T-helper 17 cell (primary cell): ENCODE data around the gene TASP1. TPM values are rescaled to one million over a fixed set of nuclear protein-coding genes. Genes with fewer than 3 reads are reported as not detected.
"Not testable (repeated sequence)": the region's sequence is repeated elsewhere in the genome, so short reads cannot be mapped to it uniquely, and the experiment has no call there.

ENCODE experiments used
- ATAC-seq: fragments of 150-1000 bp; cut with Tn5 transposase; 2 replicates; pipeline ENCODE4 v1.10.0; 2021; ENCODE audit warnings: mild to moderate bottlenecking, moderate library complexity
- DNase-seq, 3 donors: peaks; one replicate each; pipeline versions ENCODE4 v3.0.0 to v3.0.0-alpha.2; 2020 to 2021
- H3K9me3 ChIP-seq: one replicate; pipeline ENCODE4 v1.7.0; 2013; ENCODE audit warnings: low read length, mild to moderate bottlenecking; ENCODE audit not compliant: control insufficient read depth, poor library complexity, severe bottlenecking
- H3K27ac Mint-ChIP-seq: one replicate; pipeline ENCODE4 v1.8.0; 2022; ENCODE audit warnings: mild to moderate bottlenecking, moderate library complexity, mixed read lengths
- H3K27me3 Mint-ChIP-seq: one replicate; pipeline ENCODE4 v1.8.0; 2022; ENCODE audit warnings: mixed read lengths
- H3K36me3 Mint-ChIP-seq: one replicate; pipeline ENCODE4 v1.8.0; 2022; ENCODE audit warnings: low read depth, mixed read lengths
- H3K4me1 Mint-ChIP-seq: one replicate; pipeline ENCODE4 v1.8.0; 2022; ENCODE audit warnings: mild to moderate bottlenecking, mixed read lengths
- H3K4me3 Mint-ChIP-seq: one replicate; pipeline ENCODE4 v1.8.0; 2022; ENCODE audit warnings: mild to moderate bottlenecking, moderate library complexity, mixed read lengths
- total RNA-seq, 4 donors: library from RNA in 2 of 4; stranded (reverse) in 2 of 4; gene quantifications; one replicate each; pipeline ENCODE4 v1.2.3 and lab custom pipeline; 2022 to 2026

The TASP1 gene
- total RNA-seq, 2 donors from 2014 or later, result 14.0 to 15.0 TPM

- no peak overlapping the region for H3K4me3 Mint-ChIP-seq
- DNase-seq (no peak), ATAC-seq (no peak)
- no peaks in the 10 kb centered on the region for H3K27me3 Mint-ChIP-seq
- no peaks in the 10 kb centered on the region for H3K4me1 Mint-ChIP-seq
- H3K27ac Mint-ChIP-seq, result no peak overlapping the region
- no peaks in the 10 kb centered on the region for H3K9me3 ChIP-seq
- H3K36me3 Mint-ChIP-seq, result peaks cover 2% of the 10 kb centered on the region
Observed at GRCh38 chr20:13402986-13403385, 235.7 kb downstream of the TASP1 start.

- Mint-ChIP-seq H3K27ac (no peak overlapping the region), H3K36me3 (peaks cover 3% of the 10 kb centered on the region), H3K4me1 (no peaks in the 10 kb centered on the region), H3K4me3 (no peak overlapping the region), H3K27me3 (no peaks in the 10 kb centered on the region)
- DNase-seq (no peak), ATAC-seq (no peak)
- H3K9me3 ChIP-seq, result no peaks in the 10 kb centered on the region
Observed at GRCh38 chr20:13402171-13402760, 236.5 kb downstream of the TASP1 start.

GRCh38 chr20:13401596-13401995 lies 237.1 kb downstream of the TASP1 start:
- DNase-seq (no peak), ATAC-seq (no peak)
- no peak overlapping the region for H3K4me3 Mint-ChIP-seq
- H3K27me3 Mint-ChIP-seq, result no peaks in the 10 kb centered on the region
- no peaks in the 10 kb centered on the region for H3K9me3 ChIP-seq
- no peak overlapping the region for H3K27ac Mint-ChIP-seq
- H3K4me1 Mint-ChIP-seq, result no peaks in the 10 kb centered on the region
- H3K36me3 Mint-ChIP-seq, result peaks cover 3% of the 10 kb centered on the region

GRCh38 chr20:13400453-13400852 lies 238.3 kb downstream of the TASP1 start:
- DNase-seq (no peak), ATAC-seq (no peak)
- Mint-ChIP-seq H3K27ac (no peak overlapping the region), H3K27me3 (no peaks in the 10 kb centered on the region), H3K4me3 (no peak overlapping the region), H3K36me3 (peaks cover 3% of the 10 kb centered on the region), H3K4me1 (no peaks in the 10 kb centered on the region)
- H3K9me3 ChIP-seq, result no peaks in the 10 kb centered on the region

DNA sequence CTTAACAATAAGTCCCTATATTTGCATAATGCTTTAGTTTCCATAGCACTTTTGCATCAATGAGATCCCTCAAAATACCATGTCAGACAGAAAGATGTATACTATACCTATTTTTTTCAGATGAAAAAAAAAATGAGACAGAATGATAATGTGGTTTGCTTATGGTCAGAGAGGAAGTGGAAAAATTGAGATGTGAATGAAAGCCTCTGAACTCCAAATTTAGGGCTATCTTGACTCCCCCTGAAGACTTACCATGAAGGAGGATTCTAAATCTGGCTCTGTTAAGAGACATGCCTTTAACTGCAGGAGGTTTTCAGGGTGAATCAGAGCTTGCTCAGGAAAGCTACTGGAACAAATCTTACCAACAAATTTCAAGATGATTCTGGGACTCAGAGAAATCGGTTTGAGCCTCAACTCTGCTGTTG lies 241.4 kb downstream of the TASP1 start:
- H3K27ac Mint-ChIP-seq, result no peak overlapping the region

DNA sequence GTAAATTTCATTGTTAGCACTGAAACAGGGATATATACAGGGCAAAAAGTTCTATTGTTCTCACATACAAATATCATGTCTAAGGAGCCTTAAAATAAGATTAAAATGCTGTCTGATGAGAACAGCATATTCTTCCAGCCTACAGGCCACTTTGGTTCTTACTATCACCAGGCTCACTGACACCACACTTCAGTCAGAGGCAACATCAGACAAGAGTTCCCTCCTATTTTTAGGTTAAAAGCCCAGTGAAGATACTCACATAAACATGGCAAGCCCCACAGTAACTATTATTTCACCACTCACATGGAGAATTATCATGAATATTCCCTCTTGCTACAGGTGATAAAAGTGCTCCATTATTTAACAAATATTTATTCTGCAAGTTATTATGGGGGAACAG lies 241.9 kb downstream of the TASP1 start:
- no peaks in the 10 kb centered on the region for H3K4me1 Mint-ChIP-seq
- peaks cover 3% of the 10 kb centered on the region for H3K36me3 Mint-ChIP-seq
- H3K4me3 Mint-ChIP-seq, result no peak overlapping the region
- DNase-seq, result no peak
- H3K27ac Mint-ChIP-seq, result no peak overlapping the region
- H3K27me3 Mint-ChIP-seq, result no peaks in the 10 kb centered on the region
- no peak for ATAC-seq
- H3K9me3 ChIP-seq, result no peaks in the 10 kb centered on the region

More for the DNA sequence above, 241.4 kb downstream of the TASP1 start:
- Mint-ChIP-seq H3K4me3 (no peak overlapping the region), H3K4me1 (no peaks in the 10 kb centered on the region), H3K27me3 (no peaks in the 10 kb centered on the region), H3K36me3 (peaks cover 3% of the 10 kb centered on the region)
- DNase-seq, result no peak
- no peak for ATAC-seq
- H3K9me3 ChIP-seq, result no peaks in the 10 kb centered on the region

DNA sequence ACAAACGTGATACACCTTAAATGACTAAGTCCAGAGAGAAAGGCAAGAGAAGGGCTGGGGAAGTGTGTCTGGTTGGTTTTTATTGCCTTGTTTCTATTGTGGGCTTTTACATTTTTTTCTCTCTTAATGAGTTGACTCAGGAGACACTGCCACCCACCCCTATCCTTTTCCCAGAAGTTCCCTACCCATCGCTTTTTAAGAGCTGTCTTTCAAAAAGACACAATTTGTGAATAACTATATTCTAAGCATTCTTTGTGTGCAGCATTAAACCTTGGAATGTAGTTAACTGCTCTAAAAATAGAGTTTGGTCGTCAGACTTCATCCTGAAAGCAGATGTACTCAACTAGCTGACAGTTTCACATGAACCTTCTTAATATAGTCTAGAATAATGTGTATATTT lies 242.7 kb downstream of the TASP1 start:
- DNase-seq (no peak), ATAC-seq (no peak)
- H3K36me3 Mint-ChIP-seq, result peaks cover 3% of the 10 kb centered on the region
- H3K27ac Mint-ChIP-seq, result no peak overlapping the region
- no peaks in the 10 kb centered on the region for H3K27me3 Mint-ChIP-seq
- H3K9me3 ChIP-seq, result no peaks in the 10 kb centered on the region
- H3K4me1 Mint-ChIP-seq, result no peaks in the 10 kb centered on the region
- no peak overlapping the region for H3K4me3 Mint-ChIP-seq

DNA sequence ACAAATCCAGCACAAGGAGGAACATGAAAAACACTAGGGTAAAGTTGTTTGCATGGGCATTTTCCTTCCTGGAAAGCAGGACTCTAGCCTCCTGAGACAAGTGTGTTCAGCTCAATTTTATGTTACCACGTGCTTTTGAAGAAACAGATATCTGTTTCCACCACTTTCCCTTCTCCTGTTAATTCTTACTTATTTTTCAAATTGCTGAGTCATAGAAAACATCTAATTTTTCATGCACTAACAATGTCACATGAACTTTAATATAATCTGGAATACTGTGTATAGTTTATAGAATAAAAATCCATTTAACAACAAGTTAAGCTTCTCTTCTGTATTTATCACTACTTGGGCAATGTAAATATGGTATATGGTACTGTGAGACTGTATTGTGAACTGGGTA lies 243.5 kb downstream of the TASP1 start:
- Mint-ChIP-seq H3K27ac (no peak overlapping the region), H3K4me3 (no peak overlapping the region), H3K36me3 (peaks cover 3% of the 10 kb centered on the region), H3K27me3 (no peaks in the 10 kb centered on the region), H3K4me1 (no peaks in the 10 kb centered on the region)
- DNase-seq, result no peak
- no peaks in the 10 kb centered on the region for H3K9me3 ChIP-seq
- no peak for ATAC-seq

DNA sequence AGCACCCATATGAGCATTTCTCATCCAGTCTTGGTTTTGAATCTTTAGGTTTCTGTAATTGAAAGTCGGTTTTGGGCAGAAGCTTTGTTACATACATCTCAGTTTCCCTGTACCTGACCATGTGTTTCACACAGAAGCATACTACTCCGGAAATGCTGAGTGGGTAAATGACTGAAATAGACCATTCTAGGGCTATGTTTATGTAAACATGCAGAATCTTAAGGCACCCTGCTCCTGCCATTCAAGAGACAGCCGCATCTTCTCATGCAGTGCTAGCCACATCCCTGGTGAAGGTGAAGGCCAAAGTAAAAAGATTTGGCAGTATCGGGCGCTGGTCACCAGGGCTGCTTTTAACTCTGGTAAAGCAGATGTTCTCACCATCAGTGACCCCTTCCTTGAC lies 246.3 kb downstream of the TASP1 start:
- DNase-seq (no peak), ATAC-seq (no peak)
- Mint-ChIP-seq H3K27ac (no peak overlapping the region), H3K4me1 (no peaks in the 10 kb centered on the region), H3K36me3 (peaks cover 5% of the 10 kb centered on the region), H3K27me3 (no peaks in the 10 kb centered on the region), H3K4me3 (no peak overlapping the region)
- H3K9me3 ChIP-seq, result no peaks in the 10 kb centered on the region

GRCh38 chr20:13389115-13389514 lies 249.6 kb downstream of the TASP1 start:
- H3K9me3 ChIP-seq, result no peaks in the 10 kb centered on the region
- no peak for ATAC-seq
- no peaks in the 10 kb centered on the region for H3K27me3 Mint-ChIP-seq
- no peak overlapping the region for H3K4me3 Mint-ChIP-seq
- H3K27ac Mint-ChIP-seq, result no peak overlapping the region
- H3K4me1 Mint-ChIP-seq, result no peaks in the 10 kb centered on the region
- H3K36me3 Mint-ChIP-seq, result peaks cover 4% of the 10 kb centered on the region
- no peak for DNase-seq

DNA sequence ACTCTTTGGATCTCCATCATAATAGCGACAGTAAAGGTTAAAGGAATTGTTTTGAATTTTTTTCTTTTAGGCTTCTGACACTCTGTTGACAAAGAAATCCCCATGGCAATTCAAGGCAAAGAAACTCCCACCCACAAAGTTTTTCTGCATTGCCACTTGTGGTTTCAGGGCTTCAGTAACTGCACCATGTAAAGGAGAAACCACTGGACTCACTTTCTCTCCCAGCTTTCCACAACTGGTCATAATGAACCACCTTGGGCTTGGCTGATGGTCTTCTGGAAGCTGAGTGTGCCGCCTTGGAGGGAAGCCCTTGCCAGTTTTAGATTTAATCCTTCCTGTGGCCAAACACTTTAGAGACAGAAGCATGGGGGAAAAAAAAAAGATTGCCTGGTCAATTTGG lies 254.6 kb downstream of the TASP1 start:
- H3K4me1 Mint-ChIP-seq, result no peaks in the 10 kb centered on the region
- peaks cover 3% of the 10 kb centered on the region for H3K9me3 ChIP-seq
- no peaks in the 10 kb centered on the region for H3K27me3 Mint-ChIP-seq
- ATAC-seq (no peak), DNase-seq (no peak)
- peaks cover 4% of the 10 kb centered on the region for H3K36me3 Mint-ChIP-seq
- H3K27ac Mint-ChIP-seq, result no peak overlapping the region
- H3K4me3 Mint-ChIP-seq, result no peak overlapping the region

DNA sequence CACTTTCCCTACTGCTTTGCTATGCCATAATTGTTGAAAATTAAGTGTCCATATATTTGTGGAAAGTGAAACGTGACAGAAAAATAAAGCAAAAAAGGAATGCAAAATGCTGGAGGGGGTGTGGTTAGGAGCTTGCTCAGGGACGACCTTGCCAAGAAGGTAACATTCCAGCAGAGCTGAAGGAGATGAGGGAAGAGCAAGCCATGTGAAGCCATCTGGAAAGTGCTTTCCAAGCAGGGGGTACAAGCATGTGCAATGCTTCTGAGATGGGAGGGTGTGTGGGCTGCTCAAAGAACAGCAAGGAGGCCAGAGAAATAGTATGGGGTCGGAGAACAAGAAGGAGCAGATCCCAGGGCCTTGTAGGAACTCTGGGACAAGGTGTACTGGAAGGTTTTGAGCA lies 255.9 kb downstream of the TASP1 start:
- H3K4me1 Mint-ChIP-seq, result no peaks in the 10 kb centered on the region
- ATAC-seq (no peak), DNase-seq (no peak)
- no peak overlapping the region for H3K27ac Mint-ChIP-seq
- H3K36me3 Mint-ChIP-seq, result peaks cover 4% of the 10 kb centered on the region
- no peak overlapping the region for H3K4me3 Mint-ChIP-seq
- no peaks in the 10 kb centered on the region for H3K27me3 Mint-ChIP-seq
- peaks cover 3% of the 10 kb centered on the region for H3K9me3 ChIP-seq

- H3K36me3 Mint-ChIP-seq, H3K4me3 Mint-ChIP-seq, H3K27ac Mint-ChIP-seq, DNase-seq, H3K9me3 ChIP-seq, H3K27me3 Mint-ChIP-seq, H3K4me1 Mint-ChIP-seq, ATAC-seq: not testable (repeated sequence)
Observed at GRCh38 chr20:13380497-13381229, 258.1 kb downstream of the TASP1 start.

- H3K9me3 ChIP-seq, result peaks cover 9% of the 10 kb centered on the region
- Mint-ChIP-seq H3K36me3 (no peaks in the 10 kb centered on the region), H3K4me1 (no peaks in the 10 kb centered on the region), H3K4me3 (no peak overlapping the region), H3K27ac (no peak overlapping the region), H3K27me3 (no peaks in the 10 kb centered on the region)
- no peak for ATAC-seq
- DNase-seq, result no peak
Observed at GRCh38 chr20:13373400-13373799, 265.3 kb downstream of the TASP1 start.
